ENCODE results near the gene BCAS1.

- TF ChIP-seq EZH2phosphoT487 (IDR thresholded peaks at IDR 0.05; ENCODE audit: borderline replicate concordance, low read depth, low read length) (no peak), CTCF (conservative IDR thresholded peaks at IDR 0.05; ENCODE audit: low read length) (no peak)
Observed at GRCh38 chr20:54094268-54094580, 23.8 kb upstream of the BCAS1 start.
